Natural killer cell (primary cell): ENCODE results near the gene IL17C. TPM values are rescaled to one million over a fixed set of nuclear protein-coding genes. Genes with fewer than 3 reads are reported as not detected.

ENCODE experiments used
- ATAC-seq, 3 donors: fragments of 150-1000 bp in 2 of 3; fragments of 200-7000 bp in 1 of 3; cut with Tn5 transposase; 1 replicate in 1 of 3; 2 replicates in 2 of 3; pipeline ENCODE4 v1.10.0; 2021; ENCODE audit warnings: mild to moderate bottlenecking in 2 of 3, moderate library complexity in 2 of 3
- DNase-seq, 2 donors: peaks; one replicate each; pipeline versions ENCODE4 v3.0.0 to v3.0.0-alpha.2; 2013 to 2021; ENCODE audit warnings: mixed read lengths in 1 of 2
- H3K27ac ChIP-seq: one replicate; pipeline ENCODE4 v1.5.1; 2013; ENCODE audit warnings: mild to moderate bottlenecking, low read length
- H3K27me3 ChIP-seq: one replicate; pipeline ENCODE4 v1.6.1; 2013; ENCODE audit warnings: low read length; ENCODE audit not compliant: control insufficient read depth, insufficient read depth
- H3K36me3 ChIP-seq: one replicate; pipeline ENCODE4 v1.6.1; 2013; ENCODE audit warnings: low read length; ENCODE audit not compliant: control insufficient read depth, insufficient read depth
- H3K4me1 ChIP-seq: one replicate; pipeline ENCODE4 v1.6.1; 2013; ENCODE audit warnings: low read length; ENCODE audit not compliant: control insufficient read depth, insufficient read depth
- H3K4me3 ChIP-seq: one replicate; pipeline ENCODE4 v1.5.1; 2013; ENCODE audit warnings: low read length
- H3K9me3 ChIP-seq: one replicate; pipeline ENCODE4 v1.6.1; 2013; ENCODE audit warnings: low read length; ENCODE audit not compliant: control insufficient read depth, insufficient read depth
- H3K27ac Mint-ChIP-seq, 2 donors: one replicate each; pipeline ENCODE4 v1.8.0; 2022; ENCODE audit warnings: mild to moderate bottlenecking in 2 of 2, mixed read lengths in 2 of 2, moderate library complexity in 1 of 2
- H3K27me3 Mint-ChIP-seq, 2 donors: one replicate each; pipeline ENCODE4 v1.8.0; 2022; ENCODE audit warnings: low read depth in 2 of 2, mixed read lengths in 2 of 2
- H3K36me3 Mint-ChIP-seq: one replicate; pipeline ENCODE4 v1.8.0; 2022; ENCODE audit warnings: mixed read lengths
- H3K4me1 Mint-ChIP-seq, 2 donors: one replicate each; pipeline ENCODE4 v1.8.0; 2022; ENCODE audit warnings: mixed read lengths in 2 of 2
- H3K4me3 Mint-ChIP-seq: one replicate; pipeline ENCODE4 v1.8.0; 2022; ENCODE audit warnings: mild to moderate bottlenecking, moderate library complexity, mixed read lengths
- H3K9me3 Mint-ChIP-seq, 2 donors: one replicate each; pipeline ENCODE4 v1.8.0; 2022; ENCODE audit warnings: mixed read lengths in 2 of 2
- CTCF ChIP-seq: fragments of 200-600 bp; IDR thresholded peaks from one replicate; pipeline ENCODE4 v1.8.0; 2022; ENCODE audit warnings: antibody characterized with exemption
- WGBS: methylation state at CpG from one replicate; pipeline ENCODE4 v1.1.7; 2013; ENCODE audit warnings: missing lambda C conversion rate; ENCODE audit not compliant: insufficient coverage; 5-methylcytosine and 5-hydroxymethylcytosine counted together
- intact Hi-C: fragments of 100-400 bp; cut with micrococcal nuclease; formaldehyde crosslinking; loops from one replicate; pipeline ENCODE4 v1.14.2; 2022
- total RNA-seq, 4 donors: library from RNA; stranded (reverse); fragments of 120-200 nt in 1 of 4; gene quantifications; one replicate each; pipeline versions ENCODE4 v1.2.3 to v1.2.4, GENCODE V29; 2013 to 2022

Gene IL17C
- total RNA-seq, 3 donors from 2014 or later (not counting 1 experiment from before 2014, with no cell fraction given) = 0.61 to 3.0 (median 1.2) TPM

GRCh38 chr16:88619859-88620815 is 18.2 kb upstream of the IL17C start:
- Mint-ChIP-seq H3K27ac (peak overlapping the region; percentile 96 to 97), H3K27me3 (no peaks in the 10 kb centered on the region), H3K4me3 (peak overlapping the region; percentile 77), H3K9me3 (no peaks in the 10 kb centered on the region), H3K4me1 (peaks cover 29 to 50% of the 10 kb centered on the region in 2 donors), H3K36me3 (no peaks in the 10 kb centered on the region)
- peak overlapping the region; percentile 93 for H3K27ac ChIP-seq
- ATAC-seq = peak; percentile 80 to 92 (median 87)
- TF ChIP-seq CTCF = no peak
- intact Hi-C loops = loop anchor here (1.0 kb wide), 6 partner anchors 13 to 164 kb away; partner anchors contain the start of genes CYBA and SNAI3
- H3K4me1 ChIP-seq = peaks cover 47% of the 10 kb centered on the region
- peak; percentile 78 to 94 for DNase-seq
- no peaks in the 10 kb centered on the region for H3K9me3 ChIP-seq
- H3K4me3 ChIP-seq = no peak overlapping the region
- H3K36me3 ChIP-seq = peaks cover 34% of the 10 kb centered on the region
- no peaks in the 10 kb centered on the region for H3K27me3 ChIP-seq
- whole genome bisulfite sequencing = 33% methylated on average over 13 of the region's 14 CpGs

GRCh38 chr16:88622125-88622524 is 16.2 kb upstream of the IL17C start:
- no peak for DNase-seq
- intact Hi-C loops = no loop called here
- peaks cover 47% of the 10 kb centered on the region for H3K4me1 ChIP-seq
- Mint-ChIP-seq H3K4me3 (no peak overlapping the region), H3K27ac (peak overlapping the region; percentile 75 to 97), H3K4me1 (peaks cover 22 to 41% of the 10 kb centered on the region in 2 donors), H3K27me3 (no peaks in the 10 kb centered on the region), H3K9me3 (no peaks in the 10 kb centered on the region), H3K36me3 (no peaks in the 10 kb centered on the region)
- no peaks in the 10 kb centered on the region for H3K9me3 ChIP-seq
- H3K27me3 ChIP-seq = no peaks in the 10 kb centered on the region
- TF ChIP-seq CTCF = no peak
- no peak overlapping the region for H3K4me3 ChIP-seq
- 98% methylated on average over 19 of the region's 19 CpGs for WGBS
- H3K36me3 ChIP-seq = peaks cover 40% of the 10 kb centered on the region
- no peak for ATAC-seq
- H3K27ac ChIP-seq = peak overlapping the region; percentile 24

- H3K9me3 Mint-ChIP-seq = no peaks in the 10 kb centered on the region
- 98% methylated on average over 29 of the region's 29 CpGs for WGBS
- TF ChIP-seq CTCF = no peak
- Histone ChIP-seq H3K9me3 (no peaks in the 10 kb centered on the region), H3K4me1 (peaks cover 47% of the 10 kb centered on the region), H3K4me3 (no peak overlapping the region), H3K27ac (no peak overlapping the region), H3K36me3 (peaks cover 45% of the 10 kb centered on the region), H3K27me3 (no peaks in the 10 kb centered on the region)
- H3K4me1 Mint-ChIP-seq = peaks cover 22 to 37% of the 10 kb centered on the region in 2 donors
- no peaks in the 10 kb centered on the region for H3K27me3 Mint-ChIP-seq
- H3K36me3 Mint-ChIP-seq = no peaks in the 10 kb centered on the region
- DNase-seq (no peak), ATAC-seq (no peak)
- intact Hi-C loops = no loop called here
- H3K4me3 Mint-ChIP-seq = no peak overlapping the region
- H3K27ac Mint-ChIP-seq = peak overlapping the region; percentile 50 to 74
These were observed 15.5 kb upstream of the IL17C start for GRCh38 chr16:88622866-88623265.
